ENCODE results near the gene SLC4A4.

SLC4A4 gene

DNA sequence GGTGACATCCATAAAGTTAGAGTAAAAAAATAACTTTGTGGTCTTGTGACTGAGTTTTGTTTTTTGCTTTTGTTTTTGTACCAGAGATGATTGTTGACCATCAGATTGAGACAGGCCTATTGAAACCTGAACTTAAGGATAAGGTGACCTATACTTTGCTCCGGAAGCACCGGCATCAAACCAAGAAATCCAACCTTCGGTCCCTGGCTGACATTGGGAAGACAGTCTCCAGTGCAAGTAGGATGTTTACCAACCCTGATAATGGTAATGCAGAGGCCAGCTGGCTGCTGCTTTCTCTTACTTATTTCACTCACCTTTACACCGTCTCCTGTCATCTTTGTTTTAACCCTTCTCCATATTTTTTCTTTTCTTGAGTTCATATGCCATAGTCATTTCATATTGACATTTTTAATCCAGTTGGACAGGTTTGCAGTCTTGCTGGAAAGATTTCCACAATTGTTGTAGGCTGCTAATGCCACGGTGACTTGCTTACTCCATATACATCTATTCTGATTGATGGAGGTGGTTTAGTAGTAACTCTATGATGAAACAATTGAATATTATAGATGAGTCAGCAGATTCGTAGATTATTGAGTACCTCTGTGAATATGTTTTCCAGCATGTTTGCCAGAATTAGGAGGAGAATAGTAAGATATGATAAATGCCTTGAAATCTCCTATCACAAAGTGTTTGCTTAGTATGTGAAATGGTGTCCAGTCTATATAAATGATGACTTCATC, 18.3 kb downstream of the SLC4A4 start:
- no peak for DNase-seq (ENCODE audit: low read depth in 2 of 3, low spot score in 2 of 3)

GRCh38 chr4:71360844-71361243, 22.0 kb downstream of the SLC4A4 start:
- DNase-seq (ENCODE audit: low read depth in 2 of 3, low spot score in 2 of 3), result no peak

DNA sequence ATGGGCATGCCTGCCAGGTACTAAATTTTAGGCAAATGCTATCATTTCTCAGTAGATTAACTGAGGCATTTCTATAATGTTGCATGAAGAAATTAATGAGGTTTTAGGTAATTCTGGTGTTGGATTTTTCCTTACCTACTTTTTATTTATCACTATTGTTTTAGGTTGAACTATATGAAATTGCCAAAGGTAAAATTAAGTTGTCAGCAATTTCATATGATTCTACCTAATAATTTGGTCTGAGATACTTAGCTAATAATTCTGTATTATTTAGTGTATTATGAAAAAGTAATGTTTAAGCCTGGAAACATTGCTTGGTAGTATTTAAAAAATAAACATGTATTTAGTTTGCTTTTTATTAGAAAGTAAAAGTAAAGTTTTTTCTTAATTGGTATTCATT, 22.7 kb downstream of the SLC4A4 start:
- DNase-seq (ENCODE audit: low read depth in 2 of 3, low spot score in 2 of 3), result no peak

DNA sequence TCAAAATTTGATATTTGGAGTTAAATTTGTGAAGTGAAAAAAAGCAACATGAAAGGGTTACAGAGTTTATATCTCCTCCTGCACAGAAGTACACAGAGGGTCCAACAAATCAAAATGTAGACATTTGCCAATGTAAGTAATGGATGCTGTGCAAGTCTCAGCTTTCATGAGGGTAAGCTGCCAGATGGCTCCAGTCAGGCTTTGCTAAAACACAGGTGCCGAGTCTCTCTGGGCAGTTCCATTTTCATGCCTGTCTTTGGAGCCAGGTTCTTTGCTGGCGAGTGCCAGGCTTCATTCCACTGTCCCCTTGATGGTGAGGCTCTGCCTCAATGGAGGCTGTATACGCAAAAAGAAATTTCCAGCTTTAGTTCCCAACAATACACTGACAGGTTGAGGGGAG, 27.9 kb downstream of the SLC4A4 start:
- no peak for DNase-seq (ENCODE audit: low read depth in 2 of 3, low spot score in 2 of 3)

DNA sequence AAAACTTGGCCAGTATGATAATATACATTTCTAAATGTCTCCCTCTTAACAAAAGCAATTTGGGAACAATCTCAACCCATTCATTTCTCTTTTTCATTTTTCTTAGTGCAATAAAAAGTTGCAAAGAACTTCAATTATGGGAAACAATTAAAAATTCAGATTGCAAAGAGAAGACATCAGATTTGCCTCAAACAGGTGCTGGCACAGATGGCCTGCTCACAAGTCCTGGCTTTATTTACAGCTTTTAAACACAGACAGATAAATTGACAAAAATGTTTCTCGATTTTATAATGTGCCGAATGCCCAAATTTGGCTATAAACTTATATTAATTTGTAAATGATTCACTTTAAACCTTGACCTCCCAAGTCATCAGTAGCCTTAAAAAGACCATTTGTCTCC, 28.7 kb downstream of the SLC4A4 start:
- no peak for DNase-seq (ENCODE audit: low read depth in 2 of 3, low spot score in 2 of 3)

- no peak for DNase-seq (ENCODE audit: low read depth in 2 of 3, low spot score in 2 of 3)
Measured at GRCh38 chr4:71368906-71369305, 30.1 kb downstream of the SLC4A4 start.

DNA sequence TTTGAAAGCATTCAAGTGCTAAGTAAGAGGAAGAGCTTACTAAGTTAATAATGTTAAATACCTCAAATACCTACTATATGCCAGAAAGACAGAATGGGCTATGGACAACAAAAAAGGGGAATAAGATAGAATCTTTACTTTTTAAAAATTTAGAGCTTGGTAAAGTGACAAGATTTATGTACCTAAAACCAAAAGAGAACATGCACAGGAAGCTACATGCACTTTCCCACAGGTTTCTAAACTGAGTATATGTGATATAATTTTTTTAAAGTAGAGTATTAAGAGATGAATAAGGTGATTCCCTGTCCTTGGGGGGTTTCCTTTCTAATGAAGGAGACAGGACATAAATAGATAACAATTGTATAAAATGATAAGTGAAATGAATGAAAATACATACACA, 30.7 kb downstream of the SLC4A4 start:
- no peak for DNase-seq (ENCODE audit: low read depth in 2 of 3, low spot score in 2 of 3)

DNA sequence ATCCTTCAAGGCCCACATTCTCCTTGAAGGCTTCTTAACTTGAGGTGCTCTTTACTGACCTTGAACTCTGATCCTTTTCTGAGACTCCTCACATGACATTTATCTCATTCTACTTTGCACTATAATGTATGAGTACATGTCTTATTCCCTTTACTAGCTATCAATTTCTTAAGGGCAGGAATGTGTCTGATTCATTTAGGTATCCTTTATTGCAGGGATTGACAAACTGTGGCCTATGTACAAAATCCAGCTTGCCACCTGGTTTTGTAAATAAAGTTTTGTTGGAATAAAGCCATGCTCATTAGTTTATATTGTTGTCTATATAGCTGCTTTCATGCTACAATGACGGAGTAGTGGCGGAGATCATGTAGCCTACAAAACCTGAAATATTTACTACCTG, 36.7 kb downstream of the SLC4A4 start:
- DNase-seq (ENCODE audit: low read depth in 2 of 3, low spot score in 2 of 3), result no peak

DNA sequence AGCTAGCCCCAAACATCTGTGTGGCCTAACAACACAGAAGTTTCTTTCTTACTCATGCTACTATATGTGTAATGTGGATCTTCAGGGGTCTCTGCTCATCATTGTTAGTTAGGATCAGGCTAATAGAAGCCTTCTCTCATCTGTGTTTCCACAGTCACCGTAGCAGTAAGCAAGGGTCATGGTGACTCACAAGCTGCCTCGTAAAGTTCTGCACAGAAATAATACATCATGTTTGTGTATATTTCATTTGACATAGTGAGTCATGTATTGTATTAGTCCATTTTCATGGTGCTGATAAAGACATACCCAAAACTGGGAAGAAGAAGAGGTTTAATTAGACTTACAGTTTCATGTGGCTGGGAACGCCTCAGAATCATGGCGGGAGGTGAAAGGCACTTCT, 38.7 kb downstream of the SLC4A4 start:
- no peak for DNase-seq (ENCODE audit: low read depth in 2 of 3, low spot score in 2 of 3)

- no peak for DNase-seq (ENCODE audit: low read depth in 2 of 3, low spot score in 2 of 3)
Measured at GRCh38 chr4:71379126-71379525, 40.3 kb downstream of the SLC4A4 start.

- no peak for DNase-seq (ENCODE audit: low read depth in 2 of 3, low spot score in 2 of 3)
Measured at GRCh38 chr4:71380788-71381187, 42.0 kb downstream of the SLC4A4 start.

DNA sequence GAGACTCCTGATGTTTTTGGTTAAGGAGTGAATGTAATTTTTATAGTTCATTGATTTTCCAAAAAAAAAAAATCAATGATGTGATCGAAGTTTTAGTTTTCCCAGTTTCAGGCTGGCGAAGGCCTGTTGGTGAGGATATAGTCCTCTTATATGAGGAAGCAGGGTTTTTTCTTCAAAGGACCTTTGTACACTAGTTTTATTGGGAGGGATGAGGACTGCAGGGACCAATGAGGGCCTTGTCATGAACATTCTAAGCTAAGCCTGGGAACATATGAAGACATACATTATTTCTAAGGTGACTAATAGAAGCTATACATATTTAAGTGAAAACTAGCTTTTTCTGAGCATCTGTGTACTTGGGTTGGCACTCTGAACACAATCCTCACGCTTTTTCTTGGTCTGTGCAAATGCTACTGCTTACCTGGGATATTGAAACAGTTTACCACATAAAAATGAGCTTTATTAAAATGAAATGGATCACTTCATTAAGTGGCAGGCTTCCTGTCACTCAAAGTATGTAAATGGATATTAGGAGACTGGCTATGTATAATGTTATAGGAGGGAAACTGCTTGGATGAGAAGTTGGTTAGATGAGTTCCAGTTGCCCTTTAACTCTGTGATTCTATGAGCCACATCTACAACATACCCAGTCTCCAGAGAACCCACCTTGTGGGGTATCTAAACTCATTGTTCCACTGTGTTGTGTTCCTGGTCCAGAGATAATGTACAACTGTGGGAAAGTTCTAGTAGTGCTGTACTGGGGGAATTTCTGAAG, 43.5 kb downstream of the SLC4A4 start:
- no peak for DNase-seq (ENCODE audit: low read depth in 2 of 3, low spot score in 2 of 3)

DNA sequence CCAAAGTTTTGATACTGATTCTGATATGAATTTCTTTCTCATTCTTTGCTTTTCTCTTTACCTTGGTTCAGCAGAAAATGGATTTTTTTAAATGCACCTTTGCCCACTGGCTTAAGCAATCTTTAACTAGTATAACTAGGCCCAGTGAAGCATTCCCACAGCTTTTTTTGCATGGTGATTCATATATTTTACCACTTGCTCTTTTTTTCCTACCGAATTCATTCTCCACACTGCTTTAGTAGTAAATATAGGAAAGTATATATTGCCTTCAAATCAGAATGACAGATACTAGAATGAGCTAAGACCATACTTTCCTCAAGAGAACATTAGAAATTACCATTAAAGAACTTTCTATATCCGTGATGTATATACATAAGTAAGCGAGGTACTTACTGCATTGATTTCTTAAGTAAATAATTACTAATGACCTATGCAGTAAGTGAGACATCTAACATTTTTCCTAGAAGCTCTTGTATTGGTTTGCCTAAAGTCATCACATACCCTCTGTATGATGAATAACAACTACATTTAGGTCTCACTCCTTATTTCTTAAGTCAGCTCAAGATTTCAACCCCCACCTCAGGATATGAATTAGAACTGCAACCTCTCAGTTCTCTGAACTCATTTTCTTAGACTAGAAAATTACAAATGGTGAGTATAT, 44.2 kb downstream of the SLC4A4 start:
- DNase-seq (ENCODE audit: low read depth in 2 of 3, low spot score in 2 of 3), result no peak

DNA sequence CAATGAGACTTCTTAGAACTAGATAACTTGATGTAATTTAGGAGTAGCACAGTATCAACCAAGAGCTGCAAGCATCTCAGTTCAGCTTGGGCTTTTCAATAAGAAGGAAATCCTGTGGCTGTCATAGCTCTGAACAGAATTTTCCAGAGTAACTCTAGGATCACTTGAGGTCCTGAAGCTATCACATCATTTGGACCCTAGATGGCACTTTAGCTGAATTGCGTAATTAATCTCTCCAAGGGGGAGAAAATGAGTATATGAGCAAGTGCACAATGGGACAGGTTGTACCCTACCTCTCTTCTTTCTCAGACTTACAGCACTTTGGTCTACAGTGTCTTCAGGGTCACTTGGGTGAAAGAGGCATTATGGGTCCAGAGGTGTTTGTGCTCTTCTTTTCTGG, 45.2 kb downstream of the SLC4A4 start:
- no peak for DNase-seq (ENCODE audit: low read depth in 2 of 3, low spot score in 2 of 3)

DNA sequence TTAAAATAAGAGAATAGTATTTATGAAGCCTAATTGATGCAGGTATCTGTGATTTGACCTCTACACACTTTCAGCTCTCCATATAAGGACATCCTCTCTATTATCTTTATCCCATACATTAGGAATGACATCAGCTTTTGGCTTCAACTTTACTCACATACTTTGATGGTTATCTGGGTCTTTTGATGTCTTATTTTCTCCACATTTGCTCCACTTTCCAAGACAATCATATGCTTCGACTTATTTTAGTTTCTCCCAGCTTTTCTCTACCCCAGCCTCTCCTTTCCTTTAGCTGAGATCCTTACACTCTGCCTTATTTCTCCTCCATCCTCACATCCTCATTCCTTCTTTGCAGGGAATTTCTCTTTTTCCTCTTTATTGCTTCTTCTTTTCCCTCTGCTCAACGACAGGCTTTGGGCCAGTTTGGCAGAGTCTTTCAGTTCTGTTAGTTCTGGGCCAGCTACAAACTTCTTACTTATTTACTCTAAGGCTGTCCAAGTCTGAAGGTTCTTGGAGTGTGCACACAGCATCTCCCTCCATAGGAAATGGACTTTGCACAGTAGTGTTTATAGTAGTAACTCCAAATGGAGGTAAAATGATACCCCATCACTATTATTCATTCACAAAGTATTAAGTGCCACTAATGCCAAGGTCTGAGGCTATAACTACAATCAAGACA, 50.5 kb downstream of the SLC4A4 start:
- no peak for DNase-seq (ENCODE audit: low read depth in 2 of 3, low spot score in 2 of 3)

- no peak for DNase-seq (ENCODE audit: low read depth in 2 of 3, low spot score in 2 of 3)
Measured at GRCh38 chr4:71392109-71392508, 53.3 kb downstream of the SLC4A4 start.

GRCh38 chr4:71396382-71396781, 57.6 kb downstream of the SLC4A4 start:
- DNase-seq (ENCODE audit: low read depth in 2 of 3, low spot score in 2 of 3), result no peak

GRCh38 chr4:71400810-71401209, 62.0 kb downstream of the SLC4A4 start:
- no peak for DNase-seq (ENCODE audit: low read depth in 2 of 3, low spot score in 2 of 3)

- no peak for DNase-seq (ENCODE audit: low read depth in 2 of 3, low spot score in 2 of 3)
Measured at GRCh38 chr4:71402616-71403015, 63.8 kb downstream of the SLC4A4 start.

DNA sequence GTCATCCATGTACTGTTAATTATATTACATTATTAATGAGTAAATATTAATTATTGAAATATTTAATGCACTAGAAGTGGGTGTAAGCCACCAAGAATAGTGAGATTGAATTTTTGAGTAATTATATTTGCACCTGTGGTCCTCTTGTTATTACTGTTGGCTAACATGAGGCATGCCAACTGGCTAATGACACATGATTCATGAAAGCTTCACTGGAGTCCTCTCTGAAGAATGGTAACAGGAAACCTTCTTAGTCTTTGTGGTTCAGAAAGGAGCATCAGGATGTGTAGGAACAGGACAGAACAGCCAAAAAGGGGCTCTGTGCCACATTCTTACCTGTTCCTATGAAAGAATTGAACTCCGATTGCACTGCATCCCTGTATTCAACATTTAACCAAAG, 65.2 kb downstream of the SLC4A4 start:
- no peak for DNase-seq (ENCODE audit: low read depth in 2 of 3, low spot score in 2 of 3)

GRCh38 chr4:71405791-71406190, 67.0 kb downstream of the SLC4A4 start:
- DNase-seq (ENCODE audit: low read depth in 2 of 3, low spot score in 2 of 3), result no peak

Data from activated CD8-positive, alpha-beta memory T cell treated with anti-CD3 and anti-CD28 coated beads for 48 hours (primary cell).